OCI-LY1 (cell line): ENCODE measurements around the gene IFITM2.
"Not testable (repeated sequence)": the region's sequence is repeated elsewhere in the genome, so short reads cannot be mapped to it uniquely, and the experiment has no call there.

Experiments
- H2AFZ ChIP-seq: fragments of 200-600 bp; sonication (generic), shearing (Covaris generic); 2 replicates; pipeline ENCODE4 v1.6.0; 2014; ENCODE audit warnings: antibody characterized with exemption, mild to moderate bottlenecking, low read length
- H3F3A ChIP-seq: fragments of 200-600 bp; sonication (generic), shearing (Covaris generic); 2 replicates; pipeline ENCODE4 v1.6.0; 2014; ENCODE audit warnings: mild to moderate bottlenecking, antibody characterized with exemption, low read length, moderate library complexity; ENCODE audit not compliant: insufficient read depth
- H3K27ac ChIP-seq: fragments of 200-600 bp; sonication (generic); 2 replicates; pipeline ENCODE4 v1.5.1; 2014; ENCODE audit warnings: low read length, mixed run types, mild to moderate bottlenecking, low read depth; ENCODE audit not compliant: poor library complexity, severe bottlenecking
- H3K27me3 ChIP-seq: fragments of 200-600 bp; sonication (generic); 2 replicates; pipeline ENCODE4 v1.6.0; 2014; ENCODE audit warnings: antibody characterized with exemption, mild to moderate bottlenecking, low read length, moderate library complexity; ENCODE audit not compliant: insufficient read depth
- H3K36me3 ChIP-seq: fragments of 200-600 bp; sonication (generic); 2 replicates; pipeline ENCODE4 v1.6.1; 2014; ENCODE audit warnings: mild to moderate bottlenecking, antibody characterized with exemption, low read length, moderate library complexity, mixed read lengths; ENCODE audit not compliant: insufficient read depth
- H3K4me1 ChIP-seq: fragments of 200-600 bp; sonication (generic); 2 replicates; pipeline ENCODE4 v1.5.1; 2014; ENCODE audit warnings: mild to moderate bottlenecking, low read length, moderate library complexity; ENCODE audit not compliant: insufficient read depth, severe bottlenecking
- H3K4me2 ChIP-seq: fragments of 200-600 bp; sonication (generic), shearing (Covaris generic); 2 replicates; pipeline ENCODE4 v1.6.1; 2014; ENCODE audit warnings: low read length
- H3K4me3 ChIP-seq: fragments of 200-600 bp; sonication (generic); 2 replicates; pipeline ENCODE4 v1.5.1; 2014; ENCODE audit warnings: low read length, low read depth, mild to moderate bottlenecking, mixed read lengths; ENCODE audit not compliant: poor library complexity, severe bottlenecking
- H3K79me2 ChIP-seq: fragments of 200-600 bp; shearing (Covaris generic); 2 replicates; pipeline ENCODE4 v1.6.1; 2016; ENCODE audit warnings: mixed run types, low read length, mixed read lengths; ENCODE audit not compliant: insufficient read depth
- H3K9ac ChIP-seq: fragments of 200-600 bp; sonication (generic), shearing (Covaris generic); 2 replicates; pipeline ENCODE4 v1.6.1; 2014; ENCODE audit warnings: mild to moderate bottlenecking, low read length, mixed read lengths
- H3K9me2 ChIP-seq: fragments of 200-600 bp; sonication (generic), shearing (Covaris generic); 2 replicates; pipeline ENCODE4 v1.6.1; 2014; ENCODE audit warnings: low read depth, mild to moderate bottlenecking, low read length, mixed read lengths
- H3K9me3 ChIP-seq: fragments of 200-600 bp; shearing (Covaris generic); 2 replicates; pipeline ENCODE4 v1.6.1; 2014; ENCODE audit warnings: low read length, mixed read lengths
- H4K20me1 ChIP-seq: fragments of 200-600 bp; sonication (generic), shearing (Covaris generic); 2 replicates; pipeline ENCODE4 v1.6.0; 2016; ENCODE audit warnings: mild to moderate bottlenecking, low read length; ENCODE audit not compliant: insufficient read depth
- EZH2 ChIP-seq: fragments of 200-600 bp; sonication (generic), shearing (Covaris generic); IDR thresholded peaks from 2 replicates; pipeline ENCODE4 v1.8.0; 2017; ENCODE audit warnings: borderline replicate concordance, mixed run types, mild to moderate bottlenecking, antibody characterized with exemption, low read length, moderate library complexity, mixed read lengths
- TF ChIP-seq, protein P1 (sequence below): fragments of 200-600 bp; sonication (generic), shearing (Covaris generic); IDR thresholded peaks from 2 replicates; pipeline ENCODE4 v1.5.1; 2017; ENCODE audit warnings: mild to moderate bottlenecking, antibody characterized with exemption, low read length, moderate library complexity, mixed read lengths

IFITM2 gene

DNA sequence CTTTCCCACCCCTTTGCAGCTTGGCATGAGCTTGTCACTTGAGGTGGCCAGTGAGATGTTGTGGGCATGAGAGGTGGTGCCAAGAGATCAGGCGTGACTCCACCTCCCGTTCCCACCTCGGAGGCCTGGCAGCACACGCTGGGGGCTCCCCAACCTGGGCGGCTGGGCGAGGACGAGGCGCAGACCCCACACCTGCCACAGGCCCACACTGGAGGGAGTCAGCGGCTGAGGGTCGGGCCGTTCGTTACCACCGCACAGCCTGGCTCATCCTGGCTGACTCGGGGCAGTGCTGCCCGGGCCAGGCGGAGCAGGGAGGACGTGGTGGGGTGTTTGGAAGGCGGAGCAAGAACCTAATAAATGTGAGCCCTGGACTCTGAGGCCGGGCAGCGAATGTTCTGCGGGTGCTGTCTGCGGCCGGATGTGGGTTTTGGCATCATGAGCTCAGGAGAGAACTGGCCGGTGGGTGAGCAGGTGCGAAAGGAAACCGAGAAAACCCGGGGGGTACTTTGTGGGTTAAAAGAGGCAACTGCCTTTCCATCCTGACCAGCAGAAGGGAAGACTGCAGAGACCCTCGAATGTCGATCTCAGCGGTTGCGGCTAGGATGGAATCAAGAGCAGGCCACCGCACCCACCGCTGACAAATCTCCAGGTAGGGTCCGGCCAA is 23.2 kb downstream of the IFITM2 start:
- H3K9me2 ChIP-seq: no peaks in the 10 kb centered on the region
- peaks cover 5% of the 10 kb centered on the region; the same call in 1 of the 2 replicates for H3K36me3 ChIP-seq
- no peak for TF ChIP-seq EZH2
- TF ChIP-seq, protein P1, sequence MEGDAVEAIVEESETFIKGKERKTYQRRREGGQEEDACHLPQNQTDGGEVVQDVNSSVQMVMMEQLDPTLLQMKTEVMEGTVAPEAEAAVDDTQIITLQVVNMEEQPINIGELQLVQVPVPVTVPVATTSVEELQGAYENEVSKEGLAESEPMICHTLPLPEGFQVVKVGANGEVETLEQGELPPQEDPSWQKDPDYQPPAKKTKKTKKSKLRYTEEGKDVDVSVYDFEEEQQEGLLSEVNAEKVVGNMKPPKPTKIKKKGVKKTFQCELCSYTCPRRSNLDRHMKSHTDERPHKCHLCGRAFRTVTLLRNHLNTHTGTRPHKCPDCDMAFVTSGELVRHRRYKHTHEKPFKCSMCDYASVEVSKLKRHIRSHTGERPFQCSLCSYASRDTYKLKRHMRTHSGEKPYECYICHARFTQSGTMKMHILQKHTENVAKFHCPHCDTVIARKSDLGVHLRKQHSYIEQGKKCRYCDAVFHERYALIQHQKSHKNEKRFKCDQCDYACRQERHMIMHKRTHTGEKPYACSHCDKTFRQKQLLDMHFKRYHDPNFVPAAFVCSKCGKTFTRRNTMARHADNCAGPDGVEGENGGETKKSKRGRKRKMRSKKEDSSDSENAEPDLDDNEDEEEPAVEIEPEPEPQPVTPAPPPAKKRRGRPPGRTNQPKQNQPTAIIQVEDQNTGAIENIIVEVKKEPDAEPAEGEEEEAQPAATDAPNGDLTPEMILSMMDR: no peak
- no peaks in the 10 kb centered on the region for H3F3A ChIP-seq
- H3K9me3 ChIP-seq: peaks cover 8% of the 10 kb centered on the region; the same call in 1 of the 2 replicates
- peak overlapping the region; percentile 16; the same call in 1 of the 2 replicates for H3K9ac ChIP-seq
- H4K20me1 ChIP-seq: no peaks in the 10 kb centered on the region
- H3K27ac ChIP-seq: peak overlapping the region; percentile 68
- H3K27me3 ChIP-seq: peaks cover 3% of the 10 kb centered on the region; the same call in 1 of the 2 replicates
- peak overlapping the region; percentile 20 for H3K4me3 ChIP-seq
- H3K4me1 ChIP-seq: peaks cover 43% of the 10 kb centered on the region
- no peak overlapping the region for H2AFZ ChIP-seq
- H3K4me2 ChIP-seq: peak overlapping the region; percentile 44
- H3K79me2 ChIP-seq: no peaks in the 10 kb centered on the region

DNA sequence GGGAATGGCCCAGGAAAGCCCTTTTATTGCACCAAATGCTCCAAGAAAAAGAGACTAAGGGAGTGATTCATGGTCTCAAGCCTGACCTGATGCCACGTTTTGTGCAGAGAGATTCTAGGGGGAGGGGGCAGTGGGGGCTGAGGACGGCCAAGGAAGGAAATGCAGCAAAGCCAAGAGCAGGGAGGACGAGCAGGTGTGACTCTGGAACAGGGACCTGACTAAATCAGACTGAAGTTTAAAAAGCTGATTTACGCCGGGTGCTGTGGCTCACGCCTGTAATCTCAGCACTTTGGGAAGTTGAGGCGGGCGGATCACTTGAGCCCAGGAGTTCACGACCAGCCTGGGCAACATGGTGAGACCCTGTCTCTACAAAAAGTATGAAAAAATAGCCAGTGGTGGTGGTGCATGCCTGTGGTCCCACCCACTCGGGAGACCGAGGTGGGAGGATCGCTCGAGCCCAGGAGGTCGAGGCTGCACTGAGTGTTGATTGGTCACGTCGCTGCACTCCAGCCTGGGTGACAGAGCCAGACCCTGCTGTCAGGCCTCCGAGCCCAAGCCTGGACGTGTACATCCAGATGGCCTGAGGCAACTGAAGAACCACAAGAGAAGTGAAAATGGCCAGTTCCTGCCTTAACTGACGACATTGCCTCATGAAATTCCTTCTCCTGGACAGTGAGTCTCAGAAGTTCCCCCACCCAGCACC is 23.9 kb downstream of the IFITM2 start:
- Histone ChIP-seq H4K20me1 (no peaks in the 10 kb centered on the region), H3K9me2 (no peaks in the 10 kb centered on the region), H3K27me3 (peaks cover 3% of the 10 kb centered on the region; the same call in 1 of the 2 replicates), H3K4me2 (peak overlapping the region; percentile 44), H3K9ac (0 out of 2 replicates have a peak overlapping the region, but pooled peaks have one; percentile 16), H3K4me3 (peak overlapping the region; percentile 20), H3K9me3 (peaks cover 8% of the 10 kb centered on the region; the same call in 1 of the 2 replicates), H2AFZ (no peak overlapping the region), H3K36me3 (peaks cover 5% of the 10 kb centered on the region; the same call in 1 of the 2 replicates), H3F3A (no peaks in the 10 kb centered on the region), H3K27ac (peak overlapping the region; percentile 68), H3K4me1 (peaks cover 47% of the 10 kb centered on the region), H3K79me2 (no peaks in the 10 kb centered on the region)
- TF ChIP-seq EZH2: no peak
- TF ChIP-seq, protein P1: no peak

DNA sequence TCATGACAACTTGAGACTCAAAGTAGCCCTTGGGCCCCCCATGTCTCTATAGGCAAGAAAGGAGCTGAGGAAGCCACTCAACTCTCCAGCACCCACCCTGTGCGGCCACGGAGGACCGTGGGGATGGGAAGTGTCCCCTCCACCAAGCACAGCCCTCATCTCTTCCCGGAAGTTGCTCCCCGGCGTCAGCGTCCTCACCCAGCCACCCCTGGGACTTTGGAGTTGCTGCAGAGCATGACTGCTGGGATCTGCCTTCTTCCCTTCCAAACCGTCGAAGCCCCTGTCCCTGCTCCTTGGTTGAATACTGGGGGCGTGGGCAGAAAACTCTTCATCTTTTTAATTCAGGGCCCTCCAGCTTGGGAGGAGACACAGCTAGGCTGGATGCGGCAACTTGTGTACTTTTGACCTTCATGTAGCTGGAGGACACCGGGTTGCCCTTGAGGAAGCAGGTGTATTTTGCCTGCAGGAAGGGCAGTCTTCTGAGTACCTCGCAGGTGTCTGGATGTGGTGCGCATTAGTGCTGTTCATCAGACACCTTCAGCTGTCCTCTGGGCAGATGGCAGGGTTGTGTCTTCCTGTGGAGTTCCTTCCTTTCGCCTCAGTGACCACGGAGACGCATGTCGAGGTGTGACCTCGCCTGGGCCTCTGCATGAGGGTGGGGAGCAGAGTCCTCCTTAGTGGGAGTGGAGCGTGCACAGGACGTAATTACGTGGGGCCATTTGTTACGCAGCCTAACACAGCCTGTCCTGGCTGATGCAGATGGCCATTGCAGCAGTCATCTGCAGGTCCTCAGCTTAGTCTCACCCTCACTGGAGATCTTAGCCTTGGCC is 25.2 kb downstream of the IFITM2 start:
- Histone ChIP-seq H3K4me3 (no peak overlapping the region), H3K79me2 (no peaks in the 10 kb centered on the region), H2AFZ (no peak overlapping the region), H3K27me3 (peaks cover 3% of the 10 kb centered on the region; the same call in 1 of the 2 replicates), H3K9me2 (no peaks in the 10 kb centered on the region), H3K27ac (no peak overlapping the region), H3F3A (no peaks in the 10 kb centered on the region), H3K9ac (no peak overlapping the region), H3K9me3 (peaks cover 8% of the 10 kb centered on the region; the same call in 1 of the 2 replicates), H3K4me2 (no peak overlapping the region), H4K20me1 (no peaks in the 10 kb centered on the region), H3K36me3 (peaks cover 5% of the 10 kb centered on the region; the same call in 1 of the 2 replicates), H3K4me1 (peaks cover 40% of the 10 kb centered on the region)
- TF ChIP-seq, protein P1: no peak
- no peak for TF ChIP-seq EZH2

DNA sequence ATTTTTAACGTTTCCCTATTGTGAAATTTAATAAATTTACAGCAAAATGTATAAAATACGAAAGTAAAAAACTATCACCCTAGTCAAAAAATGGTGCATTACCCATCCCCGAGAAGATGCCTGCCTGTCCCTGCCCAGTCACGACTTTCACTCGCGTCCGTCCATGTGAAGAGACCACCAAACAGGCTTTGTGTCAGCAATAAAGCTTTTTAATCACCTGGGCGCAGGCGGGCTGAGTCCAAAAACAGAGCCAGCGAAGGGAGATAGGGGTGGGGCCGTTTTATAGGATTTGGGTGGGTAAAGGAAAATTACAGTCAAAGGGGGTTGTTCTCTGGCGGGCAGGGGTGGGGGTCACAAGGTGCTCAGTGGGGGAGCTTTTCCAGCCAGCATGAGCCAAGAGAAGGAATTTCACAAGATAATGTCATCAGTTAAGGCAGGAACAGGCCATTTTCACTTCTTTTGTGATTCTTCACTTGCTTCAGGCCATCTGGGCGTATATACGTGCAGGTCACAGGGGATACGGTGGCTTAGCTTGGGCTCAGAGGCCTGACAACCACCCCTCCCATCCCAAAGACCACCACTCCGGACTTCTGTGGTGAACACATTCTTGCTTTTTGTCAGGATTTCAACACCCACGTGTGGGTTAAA is 26.1 kb downstream of the IFITM2 start:
- not testable (repeated sequence) for H4K20me1 ChIP-seq, H3K36me3 ChIP-seq, H3K9ac ChIP-seq, H3F3A ChIP-seq, H3K4me3 ChIP-seq, H3K27ac ChIP-seq, H3K9me2 ChIP-seq, H2AFZ ChIP-seq, H3K4me2 ChIP-seq, H3K9me3 ChIP-seq, H3K27me3 ChIP-seq, H3K79me2 ChIP-seq
- H3K4me1 ChIP-seq: peaks cover 40% of the 10 kb centered on the region
